ENCODE results near the gene LRRK1.

LRRK1 gene

DNA sequence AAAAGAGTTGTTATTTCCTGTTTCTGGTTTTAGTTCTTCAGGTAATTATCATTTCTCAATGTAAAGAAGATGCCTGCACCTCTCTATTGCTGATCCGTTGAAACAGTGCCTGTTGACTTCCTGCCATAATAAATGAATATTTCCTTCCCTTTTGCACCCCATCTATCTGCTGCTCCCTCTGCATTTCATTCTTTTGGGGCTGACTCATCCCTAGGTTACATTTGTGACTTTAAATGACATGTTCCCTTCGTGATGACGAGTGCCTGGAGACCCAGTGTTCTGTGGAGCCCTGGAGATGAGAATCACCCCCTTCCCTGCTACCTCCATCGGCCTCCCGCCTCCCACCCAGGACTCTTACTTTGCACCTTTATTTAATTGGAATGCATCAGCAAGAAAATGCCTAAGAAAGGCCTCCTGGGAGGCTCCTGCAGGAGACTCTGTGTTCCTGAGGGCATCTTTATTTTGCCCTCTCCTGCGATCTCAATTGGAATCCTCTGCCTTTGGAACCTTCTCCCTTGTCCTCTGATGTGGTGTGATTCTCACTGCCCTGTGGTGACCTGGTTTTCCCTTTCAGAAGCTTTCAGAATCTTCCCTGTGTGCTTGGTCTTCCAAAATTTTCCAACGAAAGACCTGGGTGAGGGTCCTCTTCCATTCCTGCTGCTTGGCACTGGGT is 13.7 kb downstream of the LRRK1 start:
- no peak for DNase-seq (ENCODE audit: low read depth)

DNA sequence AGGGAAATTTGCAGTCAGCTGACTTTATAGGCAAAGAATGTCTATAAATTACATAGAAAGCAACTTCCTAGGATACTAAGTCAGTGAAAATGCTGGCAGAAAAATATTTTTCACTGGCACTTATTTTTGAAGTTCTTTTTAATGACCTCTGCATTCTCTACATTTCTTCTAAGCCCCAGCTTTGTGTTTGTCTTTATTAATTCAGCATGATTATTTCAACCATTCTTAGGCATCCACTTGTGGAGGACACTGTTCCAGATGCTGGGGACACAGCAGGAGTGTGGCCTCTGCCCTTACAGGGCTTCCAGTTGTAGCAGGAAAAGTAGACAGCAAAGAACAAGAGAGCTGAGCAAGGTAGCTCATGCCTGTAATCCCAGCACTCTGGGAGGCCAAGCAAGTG is 15.0 kb downstream of the LRRK1 start:
- DNase-seq (ENCODE audit: low read depth): no peak

DNA sequence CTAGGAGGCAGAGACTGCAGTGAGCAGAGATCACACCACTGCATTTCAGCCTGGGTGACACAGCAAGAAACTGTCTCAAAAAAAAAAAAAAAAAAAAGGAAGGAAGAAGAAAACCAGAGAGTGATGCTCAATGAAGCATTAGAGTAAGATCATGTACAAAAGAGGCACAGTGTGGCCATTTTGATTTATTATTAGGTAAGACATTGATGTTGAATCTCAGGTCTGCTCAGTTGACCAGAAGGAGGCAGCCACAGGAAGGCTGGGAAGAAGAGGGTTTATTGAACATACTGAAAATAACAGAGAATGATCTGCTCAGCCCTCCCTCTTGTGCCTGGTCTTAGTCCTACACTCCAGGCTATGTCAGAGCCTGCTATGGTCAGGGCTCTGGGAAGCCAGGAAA is 15.6 kb downstream of the LRRK1 start:
- no peak for DNase-seq (ENCODE audit: low read depth)

DNA sequence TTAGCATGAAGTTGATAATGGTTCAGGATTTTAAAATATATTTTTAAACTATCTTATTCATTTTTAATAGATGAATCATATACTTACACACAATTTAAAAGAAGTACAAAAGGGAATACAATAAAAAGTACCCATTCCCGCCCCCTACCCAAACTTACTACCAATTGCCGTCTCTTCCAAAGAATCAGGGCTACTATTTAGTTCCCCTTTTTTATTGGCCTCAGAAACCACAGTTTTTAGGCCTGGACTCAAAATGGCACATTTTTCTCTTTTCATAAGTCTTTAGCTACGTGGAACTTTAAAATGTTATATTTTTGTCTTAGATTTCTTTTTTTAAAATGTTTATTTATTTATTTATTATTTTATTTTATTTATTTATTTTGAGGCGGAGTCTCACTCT is 18.0 kb downstream of the LRRK1 start:
- DNase-seq (ENCODE audit: low read depth): no peak

DNA sequence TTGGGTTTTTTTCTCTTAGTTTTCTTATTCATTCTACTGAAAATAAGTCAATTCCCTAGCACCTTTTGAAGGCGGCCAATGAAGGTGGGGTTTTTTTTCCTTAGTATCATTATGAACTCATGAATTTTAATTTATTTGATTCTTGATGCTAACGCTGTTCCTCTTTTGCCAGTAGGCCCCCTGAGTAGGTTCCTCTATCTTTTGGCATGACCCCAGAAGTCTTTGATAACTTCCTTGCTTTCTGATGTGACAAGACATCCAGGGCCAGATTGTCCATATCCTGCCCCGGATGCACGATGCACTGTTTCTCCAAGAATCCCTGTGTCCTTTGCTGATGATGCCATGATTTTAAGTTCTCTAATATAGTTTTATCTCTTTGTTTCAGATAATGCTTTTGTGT is 20.6 kb downstream of the LRRK1 start:
- no peak for DNase-seq (ENCODE audit: low read depth)

DNA sequence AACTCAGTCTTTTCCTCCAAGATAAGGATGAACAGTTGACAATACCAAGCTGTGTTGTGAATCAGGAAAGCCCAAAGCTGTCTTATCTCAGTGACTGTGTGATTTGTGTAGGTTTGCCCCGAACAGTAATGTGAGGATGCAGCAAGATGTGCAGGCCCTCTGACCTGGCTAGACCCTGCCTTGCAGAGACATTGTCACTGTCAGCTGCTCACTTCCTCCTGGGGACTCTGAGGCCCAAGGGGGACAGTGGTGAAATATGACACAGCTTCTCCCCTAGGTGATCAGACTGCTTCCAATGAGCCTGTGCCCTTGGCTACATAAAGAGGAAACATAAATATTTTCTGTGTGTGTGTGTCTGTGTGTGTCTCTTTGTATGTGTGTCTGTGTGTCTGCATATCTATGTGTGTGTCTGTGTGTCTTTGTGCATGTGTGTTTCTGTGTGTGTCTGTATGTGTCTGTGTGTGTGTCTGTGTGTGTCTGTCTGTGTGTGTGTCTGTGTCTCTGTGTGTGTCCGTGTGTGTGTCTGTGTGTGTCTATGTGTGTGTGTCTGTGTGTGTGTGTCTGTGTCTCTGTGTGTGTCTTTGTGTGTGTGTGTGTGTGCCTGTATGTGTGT is 21.7 kb downstream of the LRRK1 start:
- DNase-seq (ENCODE audit: low read depth): no peak

DNA sequence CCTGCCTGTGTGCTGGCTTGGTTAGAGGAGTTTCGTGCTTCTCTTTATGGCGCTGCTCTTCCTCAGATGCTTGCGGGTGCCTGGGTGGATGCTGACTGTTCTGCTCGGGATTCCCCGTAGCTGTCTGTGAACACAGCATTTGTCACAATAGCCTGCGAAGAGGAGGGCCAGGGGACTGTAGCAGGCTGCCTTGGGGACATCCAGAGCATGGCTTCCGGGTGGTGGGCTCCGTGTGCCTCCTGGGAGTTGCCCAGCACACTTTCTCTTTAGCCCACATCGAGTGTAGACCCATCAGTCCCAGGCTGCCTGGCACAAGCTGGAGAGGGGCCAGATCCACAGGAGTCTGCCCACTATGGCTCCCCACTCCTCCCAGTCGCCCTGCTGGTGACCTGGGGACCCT is 22.4 kb downstream of the LRRK1 start:
- no peak for DNase-seq (ENCODE audit: low read depth)

DNA sequence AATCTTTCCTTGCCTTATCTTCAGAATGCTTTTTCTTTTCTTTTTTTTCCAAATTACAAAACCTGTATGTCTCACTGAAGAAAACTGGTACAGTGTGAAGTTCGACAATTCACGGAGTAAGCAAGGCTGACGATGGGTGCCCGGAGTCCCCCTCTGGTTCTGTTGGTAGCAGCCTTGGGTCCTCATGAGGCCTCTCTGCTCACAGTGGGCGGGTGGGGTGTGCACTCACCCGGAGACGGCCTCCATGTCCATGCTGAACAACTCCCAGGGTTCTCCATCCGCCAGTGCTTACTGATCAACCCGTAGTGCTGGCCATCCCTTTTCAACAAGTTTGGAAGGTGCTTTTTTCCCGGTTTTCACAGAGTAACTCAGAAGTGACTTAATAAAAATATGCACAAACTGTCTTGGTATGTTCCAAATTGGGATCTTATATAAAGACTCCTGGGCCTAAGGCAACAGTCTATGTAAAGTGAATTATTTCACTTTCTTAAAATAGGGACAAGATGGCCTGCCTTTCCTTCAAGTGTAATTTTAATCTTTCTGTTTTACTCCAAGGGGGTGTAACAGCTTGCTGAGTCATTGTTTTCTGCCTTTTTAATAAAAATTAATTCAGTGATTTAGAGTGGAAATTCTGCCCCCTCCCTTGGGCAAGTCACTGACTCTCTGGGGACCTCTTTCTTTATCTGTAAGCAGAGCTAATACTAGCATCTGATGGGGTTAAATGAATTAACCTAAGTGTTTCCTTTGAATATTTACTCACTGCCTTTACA is 23.7 kb downstream of the LRRK1 start:
- no peak for DNase-seq (ENCODE audit: low read depth)

DNA sequence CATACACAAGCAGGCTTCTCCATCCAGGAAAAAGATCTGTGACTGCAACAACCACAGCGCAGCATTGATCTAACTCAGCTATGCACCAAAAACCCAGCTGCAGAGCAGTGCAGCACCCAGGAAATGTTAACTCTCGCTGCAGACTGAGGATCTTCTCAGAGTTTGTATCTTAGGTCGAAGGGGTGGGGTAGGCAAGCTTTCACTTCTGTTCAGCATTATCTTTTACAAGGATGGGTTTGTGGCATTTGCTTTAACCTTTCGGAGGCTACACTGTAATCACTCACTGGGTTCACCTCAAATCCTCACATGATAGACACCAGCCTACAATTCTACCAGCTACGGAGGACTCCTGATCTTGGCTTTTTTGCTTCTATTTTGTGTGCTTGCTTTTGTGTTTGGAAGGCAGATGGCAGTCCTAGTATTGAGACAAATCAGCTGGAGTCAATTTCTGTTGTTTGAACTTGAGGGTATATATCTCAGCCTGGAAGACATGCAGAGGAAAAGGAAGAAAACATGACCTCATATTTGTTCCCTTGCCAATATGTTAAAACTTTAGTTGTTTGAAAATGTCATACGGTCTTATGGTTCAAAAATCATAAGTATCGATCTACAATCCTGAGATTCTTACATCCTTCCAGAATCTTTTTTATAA is 25.2 kb downstream of the LRRK1 start:
- DNase-seq (ENCODE audit: low read depth): no peak

DNA sequence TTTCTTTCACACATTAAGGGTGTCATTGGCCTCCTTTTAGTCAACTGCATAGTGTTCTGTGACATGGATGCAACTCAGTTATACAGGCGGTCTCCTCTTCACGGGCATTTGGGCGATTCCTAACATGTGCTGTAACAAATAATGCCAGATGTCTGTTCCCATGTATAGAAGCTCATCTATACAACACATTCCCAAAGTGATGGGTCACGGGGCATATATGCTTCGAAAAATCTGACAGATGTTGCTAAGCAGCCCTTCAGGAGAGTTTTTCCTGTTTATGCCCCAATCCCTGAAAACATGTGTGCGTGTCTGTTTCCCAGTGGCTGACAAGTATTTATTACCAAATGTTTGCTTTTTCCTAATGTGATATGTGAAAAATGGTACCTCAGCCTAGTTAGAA is 25.8 kb downstream of the LRRK1 start:
- no peak for DNase-seq (ENCODE audit: low read depth)

DNA sequence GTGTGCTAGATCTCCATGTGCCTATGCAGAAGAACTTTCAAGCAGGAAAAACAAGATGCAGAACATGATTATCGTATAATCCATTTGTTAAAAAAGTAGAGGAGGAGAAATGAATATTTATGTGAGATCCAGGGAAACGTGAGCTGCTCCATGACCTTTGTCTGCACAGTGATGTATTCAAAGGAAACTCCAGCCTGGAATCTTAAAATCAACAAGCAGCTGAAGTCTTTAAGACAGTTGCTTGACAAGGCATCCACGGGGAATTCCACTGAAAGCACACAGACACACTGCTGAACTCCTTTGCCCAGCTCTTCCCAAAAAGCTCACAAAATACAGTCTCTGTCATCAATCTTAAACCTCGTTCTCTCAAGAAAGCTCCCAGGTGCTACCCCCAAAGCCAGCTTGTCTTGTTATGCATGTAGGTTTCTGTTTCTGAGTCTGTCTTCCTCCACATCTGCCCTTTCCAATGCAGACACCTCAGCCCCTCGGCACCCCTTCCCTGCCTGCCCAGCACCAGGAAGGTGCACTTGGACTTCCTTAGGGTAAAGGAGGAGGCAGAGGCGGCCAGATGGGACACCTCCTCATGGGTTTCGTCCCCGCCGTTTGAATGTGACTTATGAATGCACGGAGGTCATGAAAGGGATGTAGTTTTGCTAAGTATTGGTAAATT is 28.7 kb downstream of the LRRK1 start:
- no peak for DNase-seq (ENCODE audit: low read depth)

DNA sequence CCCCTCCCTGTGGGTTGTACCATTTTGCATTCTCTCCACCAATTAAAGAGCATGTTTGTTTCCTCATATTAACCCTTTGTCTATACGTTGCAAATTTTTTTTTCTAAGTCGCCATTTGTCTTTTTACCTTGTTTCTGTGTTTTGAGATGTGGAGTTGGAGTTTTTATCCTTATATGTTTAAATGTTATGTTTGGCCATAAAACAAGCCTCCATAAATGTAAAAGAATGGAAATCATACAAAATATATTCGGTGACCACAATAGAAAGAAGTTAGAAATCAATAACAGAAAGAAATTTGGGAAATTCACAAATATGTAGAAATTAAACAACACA is 29.2 kb downstream of the LRRK1 start:
- no peak for DNase-seq (ENCODE audit: low read depth)

DNA sequence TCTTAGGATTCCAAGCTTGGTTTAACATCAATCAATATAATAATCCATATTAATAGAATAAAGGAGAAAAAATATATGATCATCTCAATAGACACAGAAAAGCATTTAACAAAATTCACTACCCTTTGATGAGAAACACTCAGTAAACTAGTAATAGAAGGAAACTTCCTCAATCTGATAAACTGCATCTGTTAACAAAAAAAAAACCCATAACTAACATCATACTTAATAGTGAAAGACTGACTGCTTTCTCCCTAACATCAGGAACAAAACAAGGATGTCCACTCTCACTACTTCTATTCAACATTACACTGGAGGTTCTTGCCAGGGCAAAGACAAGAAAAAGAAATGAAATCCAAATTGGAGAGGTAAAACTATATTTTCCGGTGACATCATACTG is 30.5 kb downstream of the LRRK1 start:
- no peak for DNase-seq (ENCODE audit: low read depth)

DNA sequence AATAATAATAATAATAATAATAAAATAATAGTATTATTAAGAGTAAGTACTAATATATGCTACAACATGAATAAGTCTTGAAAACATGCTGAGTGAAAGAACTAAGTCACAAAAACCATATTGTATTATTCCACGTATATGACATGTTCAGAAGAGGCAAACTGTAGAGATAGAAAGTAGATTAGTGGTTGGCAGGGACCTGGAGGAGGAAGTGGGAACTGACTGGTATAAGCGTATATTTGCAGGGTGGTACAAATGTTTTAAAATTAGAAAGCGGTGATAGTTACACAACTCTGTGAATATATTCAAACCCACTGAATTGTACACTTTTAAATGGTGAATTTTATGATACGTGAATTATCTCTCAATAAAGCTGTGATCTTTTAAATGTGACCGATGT is 32.8 kb downstream of the LRRK1 start:
- DNase-seq (ENCODE audit: low read depth): no peak

DNA sequence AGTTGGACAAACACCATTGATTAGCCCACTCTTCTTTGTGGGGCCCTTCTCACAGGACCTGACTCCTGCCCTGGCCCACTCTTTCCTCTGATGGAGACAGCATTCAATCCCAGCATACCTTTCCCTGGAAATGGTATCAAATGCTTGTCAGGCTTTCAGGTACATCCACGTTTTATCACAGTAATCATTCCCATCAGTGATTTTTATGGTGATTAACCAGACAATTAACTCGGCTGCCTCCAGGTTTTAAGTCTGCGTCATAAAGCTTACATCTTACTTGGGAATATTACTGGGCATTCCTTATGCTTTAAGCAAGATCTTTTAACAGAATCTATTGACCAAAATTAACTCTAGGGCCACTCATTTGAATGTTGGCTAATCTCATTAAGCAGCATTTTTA is 33.4 kb downstream of the LRRK1 start:
- no peak for DNase-seq (ENCODE audit: low read depth)

DNA sequence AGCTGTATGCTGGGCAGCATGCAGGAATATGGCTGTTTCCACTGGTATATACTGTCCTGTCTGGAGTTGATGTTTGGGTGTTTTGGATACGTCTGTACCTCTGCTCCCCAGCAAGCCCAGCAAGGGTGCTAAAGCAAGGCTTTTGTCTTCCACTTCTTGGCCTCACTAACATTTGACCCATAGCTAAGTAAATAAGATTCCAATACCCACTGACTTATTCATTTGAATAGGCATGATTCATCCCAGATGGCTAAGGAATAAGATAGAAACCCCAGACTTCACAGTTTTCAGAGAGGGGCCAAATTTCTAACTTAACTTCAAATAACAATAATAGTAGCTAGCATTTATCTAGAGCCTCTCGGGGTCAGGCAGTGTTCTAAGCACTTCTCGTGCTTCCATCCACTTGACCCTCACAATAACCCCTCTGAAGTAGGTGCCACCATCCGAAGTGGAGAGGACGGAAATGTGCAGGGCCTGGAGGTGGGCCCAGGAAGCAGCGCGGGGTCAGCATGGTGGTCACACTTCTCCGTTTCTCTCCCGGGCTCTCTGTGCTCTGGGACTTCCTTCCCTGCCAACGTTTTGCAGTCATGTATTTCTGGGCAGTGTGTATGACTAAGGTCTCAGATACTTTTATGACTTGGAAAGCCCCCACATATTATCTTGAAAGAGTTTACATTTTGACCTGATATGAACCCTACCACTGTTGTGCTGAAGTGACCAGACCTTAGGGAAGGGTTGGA is 39.3 kb downstream of the LRRK1 start:
- peak; percentile 70 for DNase-seq (ENCODE audit: low read depth)

DNA sequence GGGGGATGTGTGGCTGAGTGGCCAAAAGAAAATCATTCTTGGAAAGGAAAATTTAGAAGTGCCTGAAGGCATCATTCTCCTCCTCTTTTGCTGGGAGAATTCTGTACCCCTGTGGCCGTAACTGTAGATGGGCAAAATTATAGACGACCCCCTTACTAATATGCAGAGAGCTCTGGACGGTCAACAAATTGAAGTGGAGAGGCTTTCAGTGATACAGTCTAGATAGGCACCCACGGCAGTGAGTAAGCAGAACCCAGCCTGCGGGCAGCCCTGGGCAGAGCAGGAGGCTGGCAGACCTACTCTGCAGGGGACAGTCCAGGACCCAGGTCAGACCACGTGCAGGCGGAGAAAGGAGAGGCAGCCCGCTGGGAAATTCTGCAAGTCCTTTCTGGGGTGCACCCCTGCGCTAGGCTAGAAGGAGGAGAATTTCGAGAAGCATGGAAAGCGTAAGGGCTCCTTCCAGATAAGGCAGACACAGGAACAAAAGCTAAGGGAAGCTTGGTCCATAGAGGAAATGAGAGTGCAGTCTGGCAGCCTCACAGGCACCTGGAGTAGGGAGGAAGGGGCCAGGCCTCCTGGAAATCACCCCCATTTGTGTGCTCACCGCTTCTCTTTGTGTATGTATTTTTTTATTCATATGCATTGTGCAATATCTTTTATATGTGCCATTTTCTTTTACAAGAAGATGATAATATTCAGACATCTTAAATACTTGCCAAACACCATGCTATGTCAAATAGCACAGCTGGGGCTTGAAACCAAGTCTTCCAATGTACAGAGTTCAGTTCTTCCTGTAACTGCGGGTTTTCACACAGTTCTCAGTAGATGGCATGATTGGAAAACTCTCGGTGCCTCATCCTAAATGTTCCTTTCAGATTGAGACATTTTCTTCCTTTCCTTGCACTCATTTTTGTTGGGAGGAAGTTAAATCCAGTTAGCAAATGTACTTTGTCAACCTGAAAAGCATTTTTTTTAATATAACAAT is 40.2 kb downstream of the LRRK1 start:
- DNase-seq (ENCODE audit: low read depth): no peak

DNA sequence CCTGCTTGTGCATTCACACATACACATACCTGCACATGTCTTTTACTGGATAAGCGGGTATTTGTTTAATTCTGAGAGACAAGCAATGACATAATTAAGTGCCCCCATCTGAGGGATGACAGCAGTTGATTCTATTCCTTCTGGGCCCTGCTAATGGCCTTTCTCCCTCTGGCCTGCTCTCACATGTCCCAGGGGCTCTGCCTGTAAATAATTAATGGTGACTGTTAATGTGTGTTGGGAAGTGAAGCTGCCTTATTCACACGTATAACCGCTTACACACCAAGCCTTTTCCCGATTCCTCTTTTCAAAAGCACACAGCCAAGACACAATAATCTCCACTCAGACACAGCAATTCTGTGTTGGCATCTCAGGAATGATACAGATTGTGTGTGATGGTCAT is 47.8 kb downstream of the LRRK1 start:
- no peak for DNase-seq (ENCODE audit: low read depth)

DNA sequence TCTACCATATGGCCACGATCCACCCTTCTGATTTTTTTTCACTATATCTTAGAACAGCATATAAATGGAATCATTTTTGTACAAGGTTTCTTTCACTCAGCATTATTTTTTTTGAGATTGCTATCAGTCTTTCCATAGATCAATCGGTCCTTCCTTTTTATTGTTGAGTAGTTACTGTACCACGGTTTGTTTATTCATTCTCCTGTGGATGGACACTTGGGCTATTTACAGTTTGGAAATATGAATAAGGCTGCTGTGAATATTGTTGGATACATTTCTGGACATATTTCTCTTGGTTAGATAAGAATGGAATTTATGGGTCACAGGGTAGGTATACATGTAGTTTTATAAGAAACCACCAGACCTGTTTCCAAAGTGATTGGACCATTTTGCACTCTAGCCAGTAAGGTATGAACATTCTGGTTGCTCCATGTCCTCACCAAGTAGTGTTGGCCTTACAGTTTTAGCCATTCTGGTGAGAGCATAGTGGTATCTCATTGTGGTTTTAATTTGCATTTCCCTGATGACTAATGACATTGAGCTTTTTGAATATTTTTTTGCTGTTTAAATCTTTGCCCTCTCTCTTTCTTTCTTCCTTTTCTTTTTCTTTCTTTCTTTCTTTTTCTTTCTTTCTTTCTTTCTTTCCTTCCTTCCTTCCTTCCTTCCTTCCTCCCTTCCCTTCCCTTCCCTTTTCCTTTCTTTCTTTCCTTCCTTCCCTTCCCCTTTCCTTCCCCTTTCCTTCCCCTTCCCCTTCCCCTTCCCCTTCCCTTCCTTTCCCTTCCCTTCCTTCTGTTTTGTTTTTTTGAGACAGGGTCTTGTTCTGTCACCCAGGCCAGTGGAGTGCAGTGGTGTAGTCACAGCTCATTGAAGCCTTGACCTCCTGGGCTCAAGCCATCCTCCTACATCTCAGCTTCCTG is 49.2 kb downstream of the LRRK1 start:
- no peak for DNase-seq (ENCODE audit: low read depth)

DNA sequence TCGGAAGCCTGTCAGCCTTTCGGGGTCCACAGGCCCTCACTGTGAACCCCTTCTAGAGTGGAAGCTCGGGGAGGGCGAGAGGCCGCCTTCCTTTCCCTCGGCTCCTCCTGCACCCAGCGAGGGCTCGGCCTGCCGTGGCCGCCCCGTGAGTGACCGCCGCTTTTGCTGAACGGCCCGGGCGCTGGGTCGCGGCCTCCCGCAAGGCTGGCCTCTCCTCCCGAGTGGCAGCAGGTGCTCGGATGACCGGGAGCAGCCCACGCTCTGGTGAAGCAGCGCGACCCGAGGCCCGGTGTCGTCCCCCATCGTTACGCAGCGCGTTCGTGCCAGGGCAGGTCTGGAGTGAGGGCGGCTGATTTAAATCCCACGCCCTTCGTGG is 53.8 kb downstream of the LRRK1 start:
- no peak for DNase-seq (ENCODE audit: low read depth)

Measured in stromal cell of bone marrow (primary cell).